SU-DHL-6 (cell line): Measurements from ENCODE around the gene PAPOLB.

Experiments used
- CTCF ChIP-seq: fragments of 200-600 bp; sonication (generic); IDR thresholded peaks from one replicate; pipeline ENCODE4 v1.5.1; 2017; ENCODE audit warnings: antibody characterized with exemption, mild to moderate bottlenecking, low read length, moderate library complexity; ENCODE audit not compliant: insufficient read depth, poor library complexity, severe bottlenecking
- EZH2phosphoT487 ChIP-seq: fragments of 200-600 bp; sonication (generic), shearing (Covaris generic); conservative IDR thresholded peaks from 2 replicates; pipeline ENCODE4 v1.6.1; 2018; ENCODE audit warnings: mild to moderate bottlenecking, antibody characterized with exemption, low read length, moderate library complexity, mixed read lengths

DNA sequence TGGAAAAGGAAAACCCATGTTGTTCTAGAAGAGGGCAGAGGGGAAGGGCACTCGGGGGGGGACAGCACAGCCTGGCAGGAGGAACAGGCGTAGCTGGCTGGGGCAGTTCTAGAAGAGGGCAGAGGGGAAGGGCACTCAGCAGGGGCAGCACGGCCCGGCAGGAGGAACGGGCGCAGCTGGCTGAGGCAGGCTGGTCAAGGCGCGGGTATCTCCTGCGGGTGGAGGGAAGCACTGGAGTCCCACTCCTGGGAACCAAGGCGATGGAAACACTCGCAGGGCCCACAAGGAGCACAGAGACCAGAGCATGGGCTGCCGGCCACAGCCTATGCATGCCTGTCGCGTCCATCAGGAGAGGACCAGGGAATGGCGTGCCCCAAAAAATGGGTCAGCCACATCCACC lies 36.7 kb downstream of the PAPOLB start:
- TF ChIP-seq CTCF (no peak), EZH2phosphoT487 (no peak)
